Hematopoietic multipotent progenitor cell (in vitro differentiated cells): ENCODE results near the gene SMG5. TPM values are rescaled to one million over a fixed set of nuclear protein-coding genes. Genes with fewer than 3 reads are reported as not detected.
A peak's percentile ranks its signal among the peaks of the same experiment; 100 is the strongest.
"Not testable (repeated sequence)": the region's sequence is repeated elsewhere in the genome, so short reads cannot be mapped to it uniquely, and the experiment has no call there.

Source experiments
- DNase-seq, 3 donors: peaks; one replicate each; pipeline ENCODE4 v3.0.0-alpha.2; 2011 to 2015; ENCODE audit warnings: low read depth in 2 of 3, low spot score in 2 of 3
- total RNA-seq: library from RNA; depleted of rRNA; stranded (reverse); fragments of >200 nt; gene quantifications from one replicate; pipeline ENCODE4 v1.2.3, GENCODE V29; 2012

Gene SMG5, protein sequence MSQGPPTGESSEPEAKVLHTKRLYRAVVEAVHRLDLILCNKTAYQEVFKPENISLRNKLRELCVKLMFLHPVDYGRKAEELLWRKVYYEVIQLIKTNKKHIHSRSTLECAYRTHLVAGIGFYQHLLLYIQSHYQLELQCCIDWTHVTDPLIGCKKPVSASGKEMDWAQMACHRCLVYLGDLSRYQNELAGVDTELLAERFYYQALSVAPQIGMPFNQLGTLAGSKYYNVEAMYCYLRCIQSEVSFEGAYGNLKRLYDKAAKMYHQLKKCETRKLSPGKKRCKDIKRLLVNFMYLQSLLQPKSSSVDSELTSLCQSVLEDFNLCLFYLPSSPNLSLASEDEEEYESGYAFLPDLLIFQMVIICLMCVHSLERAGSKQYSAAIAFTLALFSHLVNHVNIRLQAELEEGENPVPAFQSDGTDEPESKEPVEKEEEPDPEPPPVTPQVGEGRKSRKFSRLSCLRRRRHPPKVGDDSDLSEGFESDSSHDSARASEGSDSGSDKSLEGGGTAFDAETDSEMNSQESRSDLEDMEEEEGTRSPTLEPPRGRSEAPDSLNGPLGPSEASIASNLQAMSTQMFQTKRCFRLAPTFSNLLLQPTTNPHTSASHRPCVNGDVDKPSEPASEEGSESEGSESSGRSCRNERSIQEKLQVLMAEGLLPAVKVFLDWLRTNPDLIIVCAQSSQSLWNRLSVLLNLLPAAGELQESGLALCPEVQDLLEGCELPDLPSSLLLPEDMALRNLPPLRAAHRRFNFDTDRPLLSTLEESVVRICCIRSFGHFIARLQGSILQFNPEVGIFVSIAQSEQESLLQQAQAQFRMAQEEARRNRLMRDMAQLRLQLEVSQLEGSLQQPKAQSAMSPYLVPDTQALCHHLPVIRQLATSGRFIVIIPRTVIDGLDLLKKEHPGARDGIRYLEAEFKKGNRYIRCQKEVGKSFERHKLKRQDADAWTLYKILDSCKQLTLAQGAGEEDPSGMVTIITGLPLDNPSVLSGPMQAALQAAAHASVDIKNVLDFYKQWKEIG
- total RNA-seq = 52.5 TPM

DNA sequence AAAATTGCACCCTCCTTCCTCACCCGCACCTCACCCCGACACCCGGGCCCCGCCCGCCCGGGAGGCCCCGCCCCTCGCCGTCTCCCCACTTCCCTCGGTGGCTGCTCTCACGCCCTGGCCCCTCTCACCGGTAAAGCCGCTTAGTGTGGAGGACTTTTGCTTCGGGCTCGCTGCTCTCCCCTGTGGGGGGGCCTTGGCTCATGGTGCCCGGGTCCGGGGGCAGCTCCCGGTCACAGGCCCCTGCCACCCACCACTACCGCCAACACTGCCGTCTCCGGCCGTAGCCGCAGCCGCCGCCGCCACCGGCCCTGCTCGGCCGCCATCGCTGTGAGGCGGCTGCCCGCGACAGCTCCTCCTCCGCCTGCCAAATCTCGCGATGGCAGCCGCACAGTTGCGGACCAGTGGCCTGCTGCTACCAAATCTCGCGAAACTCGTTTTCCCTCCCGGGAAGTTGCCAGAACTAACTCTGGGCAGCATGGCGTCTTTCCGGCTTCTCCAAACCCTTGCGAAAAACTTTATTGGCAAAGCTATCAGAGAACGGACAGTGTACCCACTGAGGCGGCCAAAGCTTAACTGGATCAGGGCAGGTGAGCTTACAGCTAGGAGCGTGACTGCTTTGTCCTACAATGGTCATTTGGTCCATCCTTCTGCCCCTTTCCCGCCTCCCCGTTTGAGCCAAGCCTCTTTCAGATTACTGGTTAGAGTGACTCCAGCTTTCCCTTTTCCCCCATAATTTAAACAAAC lies at the start of gene SMG5:
Gene SMG5 (minus strand): TSS at position 347 of the 744 bp plus-strand sequence. CDS start 145 bp downstream, at position 202.
- peak; percentile 84 to 99 (median 98) for DNase-seq

DNA sequence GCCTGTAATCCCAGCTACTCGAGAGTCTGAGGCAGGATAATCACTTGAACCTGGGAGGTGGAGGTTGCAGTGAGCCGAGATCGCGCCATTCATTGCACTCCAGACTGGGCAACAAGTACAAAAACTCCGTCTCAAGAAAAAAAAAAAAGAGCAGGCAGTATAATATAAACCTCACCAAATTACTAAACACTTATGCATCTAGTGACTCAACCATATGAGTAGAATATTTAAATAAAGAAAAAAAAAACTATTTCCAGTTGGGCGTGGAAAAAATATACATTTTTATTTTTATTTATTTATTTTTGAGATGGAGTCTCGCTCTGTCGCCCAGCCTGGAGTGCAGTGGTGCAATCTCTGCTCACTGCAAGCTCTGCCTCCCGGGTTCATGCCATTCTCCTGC lies 40.6 kb upstream of the SMG5 start:
- not testable (repeated sequence) for DNase-seq

DNA sequence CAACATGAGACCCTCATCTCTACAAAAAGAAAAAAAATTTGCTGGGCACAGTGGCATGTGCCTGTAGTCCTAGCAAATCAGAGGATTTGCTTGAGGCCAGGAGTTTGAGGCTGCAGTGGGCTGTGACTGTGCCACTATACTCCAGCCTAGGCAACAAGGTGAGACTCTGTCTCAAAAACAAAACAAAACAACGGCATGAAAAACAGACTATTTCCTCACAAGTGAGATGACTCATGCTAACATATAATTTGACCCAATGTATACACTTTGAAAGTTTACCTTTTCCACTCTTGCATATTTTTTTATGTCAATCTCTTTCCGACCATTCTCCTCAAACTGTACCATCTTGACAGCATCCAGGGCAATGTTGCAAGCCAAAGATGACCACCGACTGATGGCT lies 37.9 kb upstream of the SMG5 start:
- DNase-seq = no peak

DNA sequence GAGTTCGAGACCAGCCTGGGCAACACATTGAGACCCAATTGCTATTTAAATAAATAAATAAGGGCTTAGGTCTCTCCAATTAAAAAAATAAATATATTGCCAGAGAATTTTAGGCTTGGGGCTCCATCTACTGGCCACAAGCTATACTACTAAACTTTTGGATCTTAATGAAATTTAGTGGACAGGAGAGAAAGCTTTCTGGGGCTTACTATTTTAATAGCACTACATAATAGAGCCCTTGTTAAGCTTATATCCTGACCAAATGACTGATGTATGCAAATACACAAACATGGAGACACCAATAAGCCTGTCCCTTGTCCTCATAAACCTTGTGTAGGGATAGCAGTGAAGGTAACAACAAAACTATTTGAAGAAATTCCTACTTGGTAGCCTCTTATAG lies 37.0 kb upstream of the SMG5 start:
- peak in 2 of 3 donors; percentile 33 to 68 for DNase-seq

DNA sequence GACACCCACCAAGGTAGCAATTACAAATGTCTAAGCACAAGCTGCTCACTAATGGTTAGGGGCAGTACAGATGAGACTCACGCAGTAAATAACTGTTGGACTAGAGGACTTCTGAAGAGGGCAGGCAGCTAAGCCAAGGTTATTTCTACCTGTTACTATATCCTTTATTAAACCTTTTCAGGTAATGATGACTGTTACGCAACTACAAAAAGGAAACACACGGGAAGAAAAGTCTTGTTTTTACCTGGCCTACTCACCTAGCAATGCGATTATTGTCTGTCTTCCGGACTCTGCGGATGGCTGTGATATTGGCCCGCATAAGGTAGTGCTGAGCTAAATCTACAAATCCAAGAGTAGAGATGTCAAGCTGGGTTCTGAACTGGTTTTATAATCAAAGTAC lies 34.3 kb upstream of the SMG5 start:
- no peak for DNase-seq

DNA sequence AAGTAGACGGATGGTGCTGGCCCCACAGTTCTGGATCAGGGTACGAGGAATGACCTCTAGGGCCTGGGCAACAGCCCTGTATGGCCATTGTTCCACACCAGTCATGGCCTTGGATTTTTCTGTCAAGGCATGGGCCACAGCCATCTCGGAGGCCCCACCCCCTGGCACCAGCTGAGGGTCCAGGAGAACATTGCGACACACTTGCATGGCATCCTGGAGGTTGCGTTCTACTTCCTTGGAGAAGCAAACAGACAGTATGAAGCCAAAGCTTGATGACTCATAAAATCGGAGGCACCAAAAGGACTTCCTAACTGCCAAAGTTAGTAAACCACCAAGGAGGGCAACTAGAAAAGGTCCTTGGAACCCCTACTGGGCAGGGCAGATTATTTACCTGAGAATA lies 28.3 kb upstream of the SMG5 start:
- DNase-seq = no peak

DNA sequence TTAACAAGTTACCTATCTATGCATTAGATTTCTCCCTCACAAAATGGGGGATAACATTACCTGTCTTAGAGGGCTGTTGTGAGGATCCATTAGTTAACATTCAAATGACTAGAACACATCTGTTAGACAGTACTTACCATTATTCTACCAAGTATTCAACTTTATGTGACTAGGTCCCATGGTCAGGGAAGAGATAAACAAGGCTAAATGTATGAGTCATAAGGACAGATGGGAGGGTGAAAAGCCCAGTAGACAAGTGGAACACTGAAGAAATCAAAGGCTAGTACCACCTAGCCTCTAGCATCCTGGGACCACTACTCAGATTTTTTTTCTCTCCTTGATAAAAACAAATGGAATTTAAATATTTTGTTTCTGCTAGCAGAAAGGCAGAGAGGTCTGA lies 25.5 kb upstream of the SMG5 start:
- DNase-seq = no peak

DNA sequence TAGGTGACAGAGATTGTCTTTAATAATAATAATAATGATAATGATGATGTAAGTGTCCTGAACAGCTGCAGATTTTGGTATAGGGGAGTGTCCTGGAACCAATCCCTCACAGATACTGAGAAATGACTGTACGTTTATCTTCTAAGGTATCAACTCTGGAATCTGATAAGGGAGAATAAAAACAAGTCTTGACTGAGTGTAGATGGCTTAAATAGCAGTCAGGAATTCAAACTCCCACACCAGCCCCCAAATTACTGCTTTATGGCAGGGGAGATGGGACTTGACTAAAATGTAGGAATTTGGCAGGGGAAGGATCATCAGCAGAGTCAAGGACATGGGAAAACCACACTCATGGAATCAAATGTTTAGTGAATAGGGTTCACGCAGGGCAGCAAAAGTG lies 22.6 kb upstream of the SMG5 start:
- DNase-seq = no peak

DNA sequence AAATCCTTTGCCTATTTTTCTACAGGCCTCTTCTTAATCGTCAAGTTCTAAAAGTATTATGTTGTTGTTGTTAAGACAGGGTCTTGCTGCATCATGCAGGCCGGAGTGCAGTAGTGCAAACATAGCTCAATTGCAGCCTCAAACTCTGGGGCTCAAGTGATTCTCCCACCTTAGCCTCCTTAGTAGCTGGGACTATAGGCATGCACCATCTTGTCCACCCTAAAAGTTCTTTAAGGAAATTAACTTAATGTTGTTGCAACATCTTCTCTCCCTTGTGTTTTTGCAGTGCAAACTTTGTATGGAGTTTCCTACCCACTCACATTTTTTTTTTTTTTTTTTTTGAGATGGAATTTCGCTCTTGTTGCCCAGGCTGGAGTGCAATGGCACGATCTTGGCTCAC lies 20.6 kb upstream of the SMG5 start:
- DNase-seq = no peak

DNA sequence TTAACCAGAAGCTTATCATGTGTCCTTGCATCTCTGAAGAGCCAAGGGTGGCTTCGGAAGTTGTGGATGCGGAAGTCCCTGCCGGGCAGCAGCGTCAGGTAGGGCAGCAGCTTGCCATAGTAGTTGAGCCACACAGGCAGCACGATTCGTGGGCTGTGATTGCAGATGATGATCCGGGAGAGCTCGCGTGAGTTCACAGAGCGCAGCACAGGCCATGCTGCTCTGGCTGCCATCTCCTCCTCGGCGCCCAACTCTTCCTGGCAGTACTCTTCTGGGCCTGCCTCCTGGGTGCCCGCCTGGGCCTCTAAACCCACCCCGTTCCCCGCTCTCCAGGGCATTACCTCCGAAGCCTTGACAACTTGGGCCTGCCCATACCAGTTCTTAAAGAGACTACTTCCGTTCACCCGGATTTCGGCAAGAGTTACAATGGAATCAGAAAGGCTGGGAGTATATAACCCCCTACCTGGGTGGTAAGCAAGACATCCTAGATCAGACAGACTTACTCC lies 16.3 kb upstream of the SMG5 start, which contains the start of gene VHLL:
Gene VHLL (minus strand): TSS at position 456 of the 506 bp plus-strand sequence. CDS start 118 bp downstream, at position 338.
- no peak for DNase-seq

DNA sequence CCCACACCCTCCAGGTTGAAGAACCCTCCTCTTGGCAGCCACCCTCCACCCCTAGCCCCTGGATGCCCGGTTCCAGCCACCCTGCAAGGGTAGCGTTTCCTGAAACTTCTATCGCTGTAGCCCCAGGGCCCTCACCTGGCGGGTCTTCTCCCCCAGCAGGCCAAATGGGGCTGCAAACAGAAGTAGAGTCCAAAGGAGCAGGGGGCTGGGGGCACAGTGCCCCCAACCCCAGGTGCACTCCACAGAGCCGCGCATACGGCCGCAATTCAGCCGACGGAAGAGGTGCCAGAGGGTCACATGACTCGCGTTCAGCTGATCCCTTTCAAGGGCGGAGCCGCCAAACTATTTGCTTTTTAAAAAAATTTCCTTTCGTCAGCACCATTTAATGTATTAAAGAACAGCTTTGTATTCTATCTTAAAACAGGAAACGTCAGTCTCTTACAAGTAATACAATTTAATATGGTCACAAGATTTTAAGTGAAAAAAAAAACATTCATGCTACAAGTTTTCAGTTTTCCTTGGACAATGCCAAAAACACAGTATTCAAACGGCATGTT lies 12.8 kb upstream of the SMG5 start, which contains the start of gene GLMP:
Gene GLMP (minus strand): TSS at position 289 of the 557 bp plus-strand sequence. CDS start 34 bp downstream, at position 255.
- DNase-seq = peak; percentile 19 to 62 (median 47)

DNA sequence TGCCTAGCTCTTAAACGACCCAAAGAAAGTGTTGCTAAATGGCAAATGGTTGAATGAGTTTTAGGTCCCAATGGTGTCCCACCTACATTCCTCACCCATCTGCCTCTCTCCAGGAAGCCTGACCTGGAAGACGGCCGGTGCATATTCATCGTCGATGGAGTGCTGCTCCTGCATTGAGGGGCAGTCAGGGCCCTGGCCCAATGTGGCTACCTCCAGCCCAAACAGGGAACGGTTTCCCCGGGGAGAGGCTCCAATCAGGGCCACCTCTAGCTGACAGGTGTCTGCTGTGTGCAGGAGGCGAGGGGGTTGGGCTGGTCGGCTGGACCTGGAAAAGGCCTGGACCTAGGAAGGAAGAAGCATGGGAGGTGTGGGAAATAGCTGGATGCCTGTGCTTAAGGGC lies 11.3 kb upstream of the SMG5 start:
- DNase-seq = no peak

DNA sequence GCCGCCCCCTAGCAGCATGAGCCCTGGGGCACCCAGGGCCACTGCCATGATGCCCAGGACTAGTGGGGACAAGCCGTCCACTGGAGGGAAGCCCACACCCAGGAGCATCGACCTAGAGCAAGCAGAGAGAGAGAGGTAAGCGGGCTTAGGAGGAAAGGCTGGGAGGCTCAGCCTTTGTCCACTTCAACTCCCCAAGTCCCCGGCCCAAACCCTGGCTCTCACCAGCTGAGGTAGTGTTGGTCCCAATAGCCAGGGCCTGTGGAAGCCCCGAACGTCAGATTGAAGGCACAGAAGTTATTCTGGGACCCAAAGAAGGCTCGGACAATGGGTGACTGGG lies 10.4 kb upstream of the SMG5 start:
- DNase-seq = no peak

DNA sequence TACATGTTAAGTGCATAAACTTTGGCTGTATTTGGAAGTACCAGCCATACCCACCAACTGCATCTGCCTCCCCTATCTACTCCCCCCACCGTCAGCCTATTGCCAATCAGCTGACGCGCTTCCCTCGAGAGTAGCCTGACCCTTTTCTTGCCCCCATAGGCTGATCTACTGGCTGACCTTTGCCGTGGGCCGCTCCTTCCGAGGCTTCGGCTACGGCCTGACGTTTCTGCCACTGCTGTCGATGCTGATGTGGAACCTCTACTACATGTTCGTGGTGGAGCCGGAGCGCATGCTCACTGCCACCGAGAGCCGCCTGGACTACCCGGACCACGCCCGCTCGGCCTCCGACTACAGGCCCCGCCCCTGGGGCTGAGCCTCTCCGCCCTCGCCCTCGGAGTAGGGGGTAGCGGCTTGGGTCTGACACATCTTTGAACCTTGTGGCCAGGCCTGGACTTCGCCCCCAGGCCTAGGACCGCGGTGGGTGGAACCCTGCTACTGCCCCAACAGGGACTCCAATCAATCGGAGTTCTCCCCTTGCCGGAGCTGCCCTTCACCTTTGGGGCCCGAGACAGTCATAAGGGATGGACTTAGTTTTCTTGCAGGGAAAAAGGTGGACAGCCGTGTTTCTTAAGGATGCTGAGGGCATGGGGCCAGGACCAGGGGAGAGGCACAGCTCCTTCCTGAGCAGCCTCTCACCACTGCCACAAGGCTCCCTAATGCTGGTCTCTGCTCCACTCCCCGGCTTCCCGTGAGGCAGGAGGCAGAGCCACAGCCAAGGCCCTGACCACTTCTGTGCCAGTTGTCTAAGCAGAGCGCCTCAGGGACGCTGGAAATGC lies 8.8 kb upstream of the SMG5 start:
- peak in 2 of 3 donors; percentile 69 to 75 for DNase-seq

DNA sequence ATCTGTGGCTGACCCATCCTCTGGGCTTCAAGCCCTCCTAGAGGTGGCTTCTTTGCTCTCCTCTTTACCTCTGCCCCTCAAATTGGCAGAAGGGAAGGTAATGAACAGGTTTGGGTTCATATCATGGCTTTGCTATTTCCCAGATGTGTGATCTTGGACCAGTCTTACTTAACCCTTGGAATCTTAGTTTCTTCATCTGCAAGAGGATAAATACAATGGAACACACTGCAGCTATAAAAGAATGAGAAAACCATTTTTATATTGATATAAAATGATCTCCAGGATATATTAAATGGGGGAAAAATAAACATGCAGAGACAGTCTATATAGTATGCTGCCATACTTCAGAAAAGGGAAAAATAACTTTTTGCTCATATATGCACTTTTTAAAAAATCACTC lies 7.2 kb upstream of the SMG5 start:
- no peak for DNase-seq

DNA sequence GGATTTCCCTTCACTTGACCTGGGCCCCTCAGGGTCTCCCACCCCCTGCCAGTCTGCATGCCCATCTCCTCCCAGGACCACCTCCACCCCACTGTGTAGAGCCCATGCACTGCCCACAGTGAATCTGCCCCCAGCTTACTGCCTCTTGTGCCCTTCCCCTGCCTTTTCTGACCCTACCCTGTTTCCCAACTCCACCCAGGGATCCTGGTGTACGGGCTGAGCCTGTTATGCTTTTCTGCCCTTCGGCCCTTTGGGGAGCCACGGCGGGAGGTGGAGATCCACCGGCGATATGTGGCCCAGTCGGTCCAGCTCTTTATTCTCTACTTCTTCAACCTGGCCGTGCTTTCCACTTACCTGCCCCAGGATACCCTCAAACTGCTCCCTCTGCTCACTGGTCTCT lies 3.4 kb upstream of the SMG5 start:
- DNase-seq = no peak

DNA sequence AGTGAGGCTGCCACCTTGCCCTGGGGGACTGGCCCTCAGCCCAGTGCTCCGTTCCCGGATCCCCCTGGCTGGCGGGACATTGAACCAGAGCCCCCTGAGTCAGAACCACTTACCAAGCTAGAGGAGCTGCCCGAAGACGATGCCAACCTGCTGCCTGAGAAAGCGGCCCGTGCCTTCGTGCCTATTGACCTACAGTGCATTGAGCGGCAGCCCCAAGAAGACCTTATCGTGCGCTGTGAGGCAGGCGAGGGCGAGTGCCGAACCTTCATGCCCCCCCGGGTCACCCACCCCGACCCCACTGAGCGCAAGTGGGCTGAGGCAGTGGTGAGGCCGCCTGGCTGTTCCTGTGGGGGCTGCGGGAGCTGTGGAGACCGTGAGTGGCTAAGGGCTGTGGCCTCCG lies 2.8 kb upstream of the SMG5 start:
- no peak for DNase-seq

DNA sequence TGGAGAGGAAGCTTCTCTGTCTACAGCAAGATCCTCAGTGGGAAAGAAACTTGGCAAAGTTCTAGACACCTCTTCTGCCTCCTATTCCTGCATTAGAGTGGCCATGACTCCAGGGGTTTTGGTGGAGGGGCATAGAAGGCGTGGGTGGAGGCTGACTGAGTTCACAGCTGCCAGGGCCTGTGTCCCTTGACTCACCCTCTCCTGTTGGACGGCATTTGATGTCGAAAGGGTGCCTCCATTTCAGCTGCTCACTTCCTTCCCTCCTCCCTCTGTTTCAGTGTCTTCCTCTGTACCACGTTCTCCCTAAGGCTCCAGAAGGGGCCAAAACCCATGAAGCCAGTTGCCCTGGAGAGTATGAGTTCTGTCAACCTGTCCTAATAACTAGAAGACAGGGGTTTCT lies 2.1 kb upstream of the SMG5 start:
- no peak for DNase-seq

DNA sequence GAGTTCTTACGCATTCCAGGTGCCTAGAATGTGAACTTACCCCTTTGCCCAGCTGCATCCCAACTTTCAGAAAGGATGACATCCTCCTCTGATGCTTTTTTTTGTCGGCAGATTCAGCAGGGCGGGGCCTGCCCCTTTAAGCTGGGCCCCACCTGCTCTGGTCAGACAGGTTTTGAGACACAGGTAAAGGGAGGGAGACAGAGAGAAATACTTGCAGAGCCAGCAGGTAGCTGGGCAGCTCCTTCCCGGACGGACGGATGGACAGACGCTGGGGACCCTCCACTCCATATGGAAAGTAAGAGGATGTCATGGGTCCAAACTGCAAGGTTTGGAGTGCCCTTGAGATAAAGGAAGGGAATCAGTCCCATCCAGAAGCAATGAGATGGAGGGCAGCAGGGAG lies 1.5 kb upstream of the SMG5 start, which contains the start of gene TMEM79:
Gene TMEM79 (plus strand): TSS at position 214 of the 400 bp plus-strand sequence. CDS start 902 bp downstream, outside the sequence.
- no peak for DNase-seq
